Upper lobe of right lung (tissue), 1 donor: ENCODE results near the gene FHOD1. TPM values are rescaled to one million over a fixed set of nuclear protein-coding genes. Genes with fewer than 3 reads are reported as not detected.

ENCODE experiments used
- ATAC-seq: fragments of 200-7000 bp; cut with Tn5 transposase; one replicate; pipeline ENCODE4 v1.9.1; 2020; ENCODE audit warnings: mild to moderate bottlenecking, moderate library complexity
- DNase-seq: peaks from one replicate; pipeline ENCODE4 v3.0.0-alpha.2; 2020
- H3K27ac ChIP-seq: fragments of 200-600 bp; one replicate; pipeline ENCODE4 v1.8.0; 2022
- H3K27me3 ChIP-seq: fragments of 200-600 bp; one replicate; pipeline ENCODE4 v1.8.0; 2022; ENCODE audit warnings: mild to moderate bottlenecking
- H3K36me3 ChIP-seq: fragments of 200-600 bp; one replicate; pipeline ENCODE4 v1.8.0; 2022
- H3K4me1 ChIP-seq: fragments of 200-600 bp; one replicate; pipeline ENCODE4 v1.8.0; 2022
- H3K4me3 ChIP-seq: fragments of 200-600 bp; one replicate; pipeline ENCODE4 v1.8.0; 2022; ENCODE audit warnings: mild to moderate bottlenecking
- H3K9me3 ChIP-seq: fragments of 200-600 bp; one replicate; pipeline ENCODE4 v1.8.0; 2022
- CTCF ChIP-seq: fragments of 200-600 bp; IDR thresholded peaks from one replicate; pipeline ENCODE4 v1.8.0; 2022; ENCODE audit warnings: antibody characterized with exemption
- intact Hi-C: fragments of 100-400 bp; cut with DNase I; formaldehyde crosslinking; loops from one replicate; pipeline ENCODE4 v1.11.0; 2022
- long read RNA-seq: library from polyadenylated mRNA; unstranded; transcript quantifications from one replicate; pipeline ENCODE4 v2.0.0, GENCODE V29; 2021
- total RNA-seq: library from RNA; stranded (reverse); fragmentation: NEBNext Ultra II Directional; extraction: Animal tissue kit (Norgen Biotek cat#: 25700); gene quantifications from one replicate; pipeline ENCODE4 v1.2.1, GENCODE V29; 2021
- donor health status: DM: no; HTN: yes; CAD: no; lungs with severe emphysema.

Gene FHOD1
- 94.9 TPM for total RNA-seq
- long read RNA-seq, transcript FHOD1-201 (22 exons, 3,990 nt): major isoform, 22 of 76 reads
- long read RNA-seq, partial matches to known transcripts: 42 of 76 reads
- long read RNA-seq, other reads (novel, unspliced or antisense): 12 of 76 reads

- Histone ChIP-seq H3K27ac (peak within 1 kb of the TSS; percentile 83), H3K4me3 (peak within 1 kb of the TSS; percentile 70), H3K27me3 (no peaks in the 10 kb centered on the region), H3K4me1 (peaks cover 45% of the 10 kb centered on the region), H3K9me3 (no peaks in the 10 kb centered on the region), H3K36me3 (no peaks in the 10 kb centered on the region)
- intact Hi-C loops: no loop called here
- TF ChIP-seq CTCF: no peak
- ATAC-seq (peak; percentile 87), DNase-seq (peak; percentile 99)
Measured at GRCh38 chr16:67247192-67248072, at the start of gene FHOD1. Gene FHOD1, minus strand, starts transcription at chr16:67247481. Its CDS starts 71 bp downstream, at chr16:67247410.

- no peak for TF ChIP-seq CTCF
- no peak for DNase-seq
- Histone ChIP-seq H3K4me1 (no peaks in the 10 kb centered on the region), H3K27me3 (no peaks in the 10 kb centered on the region), H3K4me3 (no peak overlapping the region), H3K36me3 (no peaks in the 10 kb centered on the region), H3K9me3 (no peaks in the 10 kb centered on the region), H3K27ac (no peak overlapping the region)
- no peak for ATAC-seq
- intact Hi-C loops: no loop called here
Measured at GRCh38 chr16:67296420-67296819, 49.1 kb upstream of the FHOD1 start.

GRCh38 chr16:67294938-67295361 is 47.7 kb upstream of the FHOD1 start:
- H3K4me1 ChIP-seq: no peaks in the 10 kb centered on the region
- H3K4me3 ChIP-seq: no peak overlapping the region
- no peaks in the 10 kb centered on the region for H3K36me3 ChIP-seq
- ATAC-seq (no peak), DNase-seq (no peak)
- no peak for TF ChIP-seq CTCF
- H3K9me3 ChIP-seq: no peaks in the 10 kb centered on the region
- no peak overlapping the region for H3K27ac ChIP-seq
- intact Hi-C loops: no loop called here
- H3K27me3 ChIP-seq: no peaks in the 10 kb centered on the region

- Histone ChIP-seq H3K9me3 (no peaks in the 10 kb centered on the region), H3K27me3 (no peaks in the 10 kb centered on the region), H3K36me3 (no peaks in the 10 kb centered on the region), H3K4me1 (no peaks in the 10 kb centered on the region), H3K27ac (no peak overlapping the region), H3K4me3 (no peak overlapping the region)
- DNase-seq (no peak), ATAC-seq (no peak)
- intact Hi-C loops: no loop called here
- no peak for TF ChIP-seq CTCF
Measured at GRCh38 chr16:67294171-67294757, 47.0 kb upstream of the FHOD1 start.

- Histone ChIP-seq H3K4me1 (no peaks in the 10 kb centered on the region), H3K4me3 (no peak overlapping the region), H3K9me3 (no peaks in the 10 kb centered on the region), H3K27ac (no peak overlapping the region), H3K27me3 (no peaks in the 10 kb centered on the region), H3K36me3 (no peaks in the 10 kb centered on the region)
- no peak for TF ChIP-seq CTCF
- ATAC-seq: no peak
- DNase-seq: no peak
- intact Hi-C loops: no loop called here
Measured at GRCh38 chr16:67291461-67291860, 44.2 kb upstream of the FHOD1 start.
